DMS79 (cell line): ENCODE results near the gene CMTR2.
"Not testable (repeated sequence)": the region's sequence is repeated elsewhere in the genome, so short reads cannot be mapped to it uniquely, and the experiment has no call there.

Source experiments
- DNase-seq: peaks from one replicate; lab custom pipeline; 2025; lab: John Stamatoyannopoulos, UW

Gene CMTR2, protein sequence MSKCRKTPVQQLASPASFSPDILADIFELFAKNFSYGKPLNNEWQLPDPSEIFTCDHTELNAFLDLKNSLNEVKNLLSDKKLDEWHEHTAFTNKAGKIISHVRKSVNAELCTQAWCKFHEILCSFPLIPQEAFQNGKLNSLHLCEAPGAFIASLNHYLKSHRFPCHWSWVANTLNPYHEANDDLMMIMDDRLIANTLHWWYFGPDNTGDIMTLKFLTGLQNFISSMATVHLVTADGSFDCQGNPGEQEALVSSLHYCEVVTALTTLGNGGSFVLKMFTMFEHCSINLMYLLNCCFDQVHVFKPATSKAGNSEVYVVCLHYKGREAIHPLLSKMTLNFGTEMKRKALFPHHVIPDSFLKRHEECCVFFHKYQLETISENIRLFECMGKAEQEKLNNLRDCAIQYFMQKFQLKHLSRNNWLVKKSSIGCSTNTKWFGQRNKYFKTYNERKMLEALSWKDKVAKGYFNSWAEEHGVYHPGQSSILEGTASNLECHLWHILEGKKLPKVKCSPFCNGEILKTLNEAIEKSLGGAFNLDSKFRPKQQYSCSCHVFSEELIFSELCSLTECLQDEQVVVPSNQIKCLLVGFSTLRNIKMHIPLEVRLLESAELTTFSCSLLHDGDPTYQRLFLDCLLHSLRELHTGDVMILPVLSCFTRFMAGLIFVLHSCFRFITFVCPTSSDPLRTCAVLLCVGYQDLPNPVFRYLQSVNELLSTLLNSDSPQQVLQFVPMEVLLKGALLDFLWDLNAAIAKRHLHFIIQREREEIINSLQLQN

DNA sequence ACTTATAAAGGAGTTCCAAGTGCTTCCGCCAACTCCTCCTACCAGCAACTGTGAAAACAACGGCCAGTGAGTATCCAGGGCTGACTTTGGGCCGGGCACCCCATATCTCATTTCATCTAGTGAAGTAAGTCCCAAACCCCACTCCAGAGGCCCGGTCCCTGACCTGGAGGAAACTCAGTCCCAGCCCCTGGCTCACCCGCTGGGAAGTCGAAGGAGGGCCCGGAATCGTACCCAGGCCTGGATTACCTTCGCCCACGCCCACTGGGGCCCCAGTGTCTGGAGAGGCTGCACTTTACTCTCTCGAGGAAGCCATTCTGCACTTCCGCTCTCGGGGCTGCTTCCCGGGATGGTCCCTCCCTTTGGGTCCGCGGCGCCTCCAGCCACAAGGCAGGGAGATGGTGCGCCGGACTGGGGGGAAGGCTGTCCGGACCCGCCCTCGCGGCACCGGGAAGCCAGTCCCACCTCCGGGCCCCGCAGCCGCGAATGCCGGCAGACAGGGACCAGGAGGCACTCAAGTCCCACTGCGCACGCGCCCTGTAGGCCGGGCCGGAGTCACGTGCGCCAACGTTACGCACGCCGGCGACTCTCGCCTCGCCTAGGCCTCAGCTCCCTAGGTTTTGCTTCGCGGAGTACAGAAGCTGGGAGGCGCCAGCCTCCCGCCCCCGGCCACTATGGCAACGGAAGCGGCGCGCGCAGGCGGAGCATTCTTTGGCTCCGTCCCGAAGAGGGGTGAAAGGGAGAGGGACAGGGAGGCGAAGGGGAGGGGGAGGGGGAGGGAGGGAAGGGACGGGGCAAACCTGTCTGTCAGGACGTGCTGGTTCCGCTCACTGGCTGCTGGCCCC is at the start of gene CMTR2:
CMTR2 (minus strand) TSS at position 513 of the 842 bp plus-strand sequence. CDS start 3,482 bp downstream, outside the sequence.
- peak; percentile 80 for DNase-seq

DNA sequence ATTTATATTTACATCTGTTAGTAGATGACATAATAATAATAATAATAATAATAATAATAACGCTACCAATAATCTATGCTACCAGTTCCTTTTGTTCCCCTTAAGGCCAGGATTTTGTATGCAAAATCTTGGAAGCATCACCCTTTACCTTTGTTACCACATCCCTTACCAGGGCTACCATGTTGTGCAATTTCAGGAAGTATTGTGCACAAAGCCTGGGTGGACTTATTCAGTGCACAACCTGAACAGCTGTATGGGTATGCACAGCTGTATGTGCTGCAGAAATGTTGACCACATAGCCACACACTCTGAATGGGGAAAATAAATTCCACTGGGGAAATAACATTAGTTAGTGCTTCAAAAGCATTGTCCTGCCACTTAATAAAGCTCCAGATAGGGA is 49.4 kb upstream of the CMTR2 start:
- DNase-seq, result no peak

DNA sequence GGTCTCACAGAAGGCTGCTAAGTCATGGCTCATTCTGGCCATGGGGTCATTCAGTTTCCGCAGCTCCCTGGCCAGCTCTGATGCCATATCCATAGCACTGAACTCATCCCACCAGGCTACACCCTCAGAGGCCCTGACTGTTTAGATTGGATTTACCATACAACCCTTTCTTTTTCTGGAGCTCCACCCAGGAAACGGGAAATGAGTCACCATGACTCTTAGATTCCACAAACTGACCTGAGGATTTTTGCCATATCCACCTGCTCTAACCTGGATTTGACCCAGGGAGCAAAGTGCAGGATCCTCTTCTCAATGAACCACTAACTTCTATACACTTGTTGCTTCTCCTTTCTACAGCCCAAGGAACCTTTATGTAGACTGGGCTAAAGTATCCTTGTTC is 49.0 kb upstream of the CMTR2 start:
- DNase-seq, result no peak

DNA sequence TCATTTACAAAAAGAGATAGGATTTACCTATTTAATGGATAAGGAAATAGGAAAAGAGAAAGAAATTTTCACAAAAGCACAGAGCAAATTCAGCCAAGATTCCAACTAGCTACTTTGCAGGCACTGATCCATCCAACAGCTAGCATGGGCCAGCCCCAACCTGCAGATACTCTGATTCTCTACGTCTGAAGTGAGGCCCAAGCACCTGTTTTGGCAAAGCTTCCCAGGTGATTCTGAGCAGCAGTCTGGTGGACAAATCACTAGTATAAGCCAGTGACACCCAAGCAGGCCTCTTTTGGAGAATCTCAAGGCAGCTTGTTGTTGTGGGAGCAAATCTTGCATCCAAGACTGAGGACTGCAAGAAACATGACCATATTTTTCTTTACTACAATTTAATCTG is 48.4 kb upstream of the CMTR2 start:
- no peak for DNase-seq

DNA sequence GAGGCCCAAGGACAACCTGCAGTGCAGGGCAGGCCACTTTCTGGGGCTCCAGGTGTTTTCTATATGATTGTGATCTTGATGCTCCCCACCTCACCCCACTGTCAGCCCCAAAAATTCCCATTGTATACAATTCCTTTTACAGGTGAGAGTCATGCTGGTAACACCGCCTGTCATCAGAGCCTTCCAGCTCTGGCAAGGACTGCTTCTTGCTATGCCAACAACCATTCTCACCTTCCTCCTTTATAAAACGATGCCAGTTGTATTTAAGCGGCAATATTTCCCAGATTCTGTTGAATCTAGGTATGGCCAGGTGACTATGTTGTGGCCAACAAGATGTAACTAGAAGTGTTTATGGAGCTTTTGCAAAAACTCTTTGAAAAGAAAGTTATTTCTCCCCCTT is 38.9 kb upstream of the CMTR2 start:
- DNase-seq, result no peak

DNA sequence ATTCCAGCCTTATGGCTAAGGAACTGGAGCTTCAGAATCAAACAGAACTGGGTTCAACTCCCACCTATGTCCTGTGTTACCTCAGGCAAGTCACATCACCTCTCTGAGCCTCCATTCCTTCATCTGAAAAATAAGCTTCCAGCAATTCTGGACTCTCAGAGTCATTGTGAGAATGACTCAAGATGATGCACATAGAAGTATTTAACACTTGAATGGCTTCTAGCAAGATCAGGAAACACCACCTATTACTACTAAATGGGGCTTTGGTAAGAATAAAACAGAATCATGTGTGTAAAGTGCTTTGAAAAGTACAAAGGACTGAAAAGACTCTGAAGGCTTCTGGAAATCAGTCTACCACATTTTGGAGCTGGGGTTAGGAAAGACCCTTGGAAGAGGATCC is 38.5 kb upstream of the CMTR2 start:
- no peak for DNase-seq

DNA sequence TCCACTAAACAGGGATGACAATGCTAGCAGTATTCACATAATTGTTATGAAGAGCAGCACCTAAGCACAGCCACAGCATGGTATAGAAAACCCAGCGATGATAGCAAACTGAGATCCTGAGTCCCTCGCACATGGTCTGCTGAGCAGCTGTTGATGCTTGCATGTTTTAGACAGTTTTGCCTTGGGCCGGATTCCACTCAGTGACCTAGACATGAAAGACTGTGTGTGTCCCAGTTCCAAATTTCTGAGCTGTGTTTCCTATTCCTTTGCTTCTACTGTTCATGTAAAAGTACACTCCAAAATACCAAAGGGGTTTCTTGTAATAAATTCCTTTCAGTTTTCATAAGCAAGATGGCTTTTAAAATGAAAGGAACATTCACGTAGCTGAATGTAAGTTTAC is 30.8 kb upstream of the CMTR2 start:
- no peak for DNase-seq

DNA sequence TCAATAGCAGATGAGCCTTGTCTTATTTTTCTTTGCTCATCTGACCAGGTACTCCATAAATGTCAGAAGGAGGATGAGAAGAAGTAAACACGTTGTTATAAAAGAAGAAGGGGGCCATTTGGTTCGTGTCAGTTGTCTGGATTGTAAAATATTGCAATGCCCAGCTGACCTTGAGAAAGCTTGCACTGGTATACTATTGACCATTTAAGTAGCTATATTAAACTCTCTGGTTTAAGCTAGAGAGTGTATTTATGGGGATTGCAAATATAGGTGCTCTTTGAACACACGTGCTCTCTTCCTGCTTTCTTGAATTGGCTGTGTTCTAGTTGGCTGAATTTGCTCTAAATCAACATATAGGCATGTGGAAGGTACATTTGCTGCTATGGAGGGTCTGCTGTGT is 26.1 kb upstream of the CMTR2 start:
- DNase-seq, result no peak

DNA sequence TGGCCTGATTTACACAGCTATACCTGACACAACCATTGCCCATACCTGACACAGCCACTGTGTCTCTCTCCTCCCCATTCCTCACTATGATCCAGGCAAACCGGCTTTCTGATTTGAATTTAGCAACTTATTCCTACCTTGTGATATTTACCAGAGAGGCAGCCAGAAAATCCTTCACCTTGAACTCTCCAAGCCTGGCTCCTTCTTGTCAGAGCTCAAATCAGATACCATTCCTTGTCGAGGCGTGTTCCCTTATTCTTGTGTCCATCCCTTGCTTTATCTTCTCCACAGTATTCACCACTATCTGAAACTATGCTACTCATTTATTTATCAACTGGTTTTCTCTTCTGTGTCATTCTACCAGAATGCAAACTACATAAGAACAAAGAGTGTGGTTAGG is 24.4 kb upstream of the CMTR2 start:
- not testable (repeated sequence) for DNase-seq

DNA sequence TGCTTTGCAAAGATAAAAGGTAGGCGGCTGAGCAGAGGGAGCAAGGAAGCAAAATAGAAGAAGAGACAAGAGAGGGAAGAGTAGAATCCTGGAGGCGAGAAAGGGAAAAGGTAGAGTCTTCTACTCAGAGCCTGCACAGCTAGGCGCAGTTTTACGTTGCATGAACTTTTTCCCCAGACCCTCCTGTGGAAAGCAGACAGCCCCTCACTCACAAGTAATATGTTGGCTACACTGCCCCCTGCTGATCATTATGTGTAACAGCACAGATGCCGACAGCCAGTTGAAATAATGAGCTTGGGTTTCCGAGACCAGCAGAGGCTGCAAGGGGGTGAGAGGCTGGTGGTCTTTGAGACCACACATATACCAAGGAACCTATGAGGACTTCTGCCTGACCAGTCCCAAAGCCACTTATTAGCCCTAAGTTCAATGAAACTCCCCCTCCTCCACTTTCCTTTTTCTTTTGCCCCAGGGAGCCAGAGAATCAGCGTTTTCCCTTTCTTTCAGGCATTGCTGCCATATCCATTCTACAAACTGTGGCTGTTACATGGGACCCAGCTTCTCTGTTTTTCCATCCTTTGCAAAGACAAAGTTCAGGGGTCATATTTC is 22.5 kb upstream of the CMTR2 start:
- no peak for DNase-seq

DNA sequence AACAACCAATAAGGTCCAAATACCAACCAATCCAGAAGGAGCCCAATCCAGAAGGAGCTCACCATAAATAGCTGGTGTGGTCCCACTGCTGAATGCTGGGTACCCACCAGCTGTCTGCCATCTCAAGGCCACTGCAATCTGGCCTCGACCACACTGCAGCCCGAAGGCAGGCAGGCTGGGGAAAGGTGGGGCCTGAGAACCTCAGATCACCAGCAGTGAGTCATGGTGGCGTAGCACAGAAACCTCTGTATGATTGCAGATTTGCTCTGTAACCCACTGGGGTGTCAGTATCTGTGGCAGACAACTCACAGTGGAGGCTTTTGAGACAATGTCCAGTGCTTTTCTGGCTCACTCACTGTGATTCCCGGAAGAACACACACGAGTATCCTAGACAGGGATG is 14.7 kb upstream of the CMTR2 start:
- DNase-seq, result no peak

DNA sequence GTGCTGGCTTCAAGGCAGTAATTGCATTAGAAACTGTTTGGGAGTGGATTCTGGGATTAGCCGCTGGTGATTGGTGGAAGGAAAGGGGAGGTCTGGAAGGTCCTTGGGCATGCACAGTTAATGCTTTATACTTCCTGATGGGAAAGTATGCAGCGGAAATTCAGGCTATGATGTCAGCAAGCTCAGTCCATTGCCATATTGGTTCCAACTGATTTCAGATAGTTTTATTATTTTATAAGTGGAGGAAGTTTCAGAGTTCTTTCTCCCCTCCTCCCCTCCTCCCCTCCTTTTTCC is 8.1 kb upstream of the CMTR2 start:
- DNase-seq, result no peak

DNA sequence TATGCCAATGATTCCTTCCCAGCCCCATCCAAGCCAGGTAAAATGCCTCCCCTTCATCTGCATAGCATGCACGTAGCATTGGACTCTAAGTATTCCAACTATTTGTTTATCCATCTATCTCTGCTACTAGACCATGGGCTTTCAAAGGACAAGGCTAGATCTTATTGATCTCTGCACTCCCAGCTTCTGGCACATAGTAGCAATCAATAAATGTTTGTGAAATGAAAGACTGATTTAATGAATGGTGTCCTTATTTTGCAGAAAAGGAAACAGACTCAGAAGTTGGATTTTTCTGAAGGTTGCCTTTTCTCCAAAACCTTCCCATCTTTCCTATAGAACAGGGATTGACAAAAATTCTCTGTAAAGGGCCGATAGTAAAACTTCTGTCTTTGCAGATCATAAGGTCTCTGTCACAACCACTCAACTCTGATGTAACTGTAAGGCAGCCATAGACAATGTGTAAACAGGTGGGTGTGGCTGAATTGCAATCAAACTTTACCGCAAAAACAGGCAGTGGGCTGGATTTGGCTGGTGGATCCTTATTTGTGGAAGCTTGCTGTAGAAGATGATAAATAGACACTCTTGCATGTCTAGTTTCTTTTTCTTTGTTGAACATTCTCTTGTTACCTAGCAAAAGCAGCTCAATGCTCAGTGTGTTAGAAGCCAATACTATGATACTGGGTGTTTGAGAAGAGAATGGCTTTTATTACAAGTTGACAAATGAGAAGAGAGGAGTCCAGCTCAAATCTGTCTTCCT is 7.6 kb upstream of the CMTR2 start:
- no peak for DNase-seq

DNA sequence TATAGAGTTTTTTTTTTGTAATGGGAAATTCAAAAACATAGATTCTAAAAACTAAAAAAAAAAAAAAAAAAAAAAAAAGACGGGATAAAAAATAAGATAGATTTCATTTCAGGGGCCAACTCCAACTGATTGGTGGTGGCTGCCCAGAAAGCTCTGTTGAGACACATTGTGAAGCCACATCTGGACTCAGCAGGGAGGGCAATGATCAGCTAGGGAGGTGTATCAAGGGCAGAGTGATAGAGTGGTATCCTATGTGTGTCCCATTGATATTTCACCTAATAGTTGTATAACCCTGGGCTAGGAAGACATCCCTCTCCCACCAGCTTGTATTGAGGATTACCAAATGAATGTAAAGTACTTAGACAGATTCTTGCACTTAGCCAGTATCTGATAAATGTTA is 6.7 kb upstream of the CMTR2 start:
- no peak for DNase-seq

DNA sequence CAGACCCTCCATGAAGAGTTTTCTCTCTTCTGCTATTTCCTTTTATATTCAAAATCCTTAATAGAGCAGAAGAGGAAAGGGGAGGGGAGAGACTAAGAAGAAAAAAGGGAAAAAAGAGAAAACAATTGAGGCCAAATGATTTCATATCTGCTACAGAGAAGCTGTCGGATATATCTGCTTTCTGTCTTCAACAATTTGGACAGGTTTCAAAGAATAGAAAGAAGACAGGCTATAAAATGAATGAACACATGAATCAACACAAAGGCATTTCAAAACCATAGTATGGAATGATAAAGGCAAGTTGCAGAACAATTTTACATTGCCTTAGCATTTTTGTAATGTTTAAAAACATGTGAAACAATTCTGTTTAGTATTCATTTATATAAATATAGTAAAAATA is 4.7 kb upstream of the CMTR2 start:
- DNase-seq, result no peak

DNA sequence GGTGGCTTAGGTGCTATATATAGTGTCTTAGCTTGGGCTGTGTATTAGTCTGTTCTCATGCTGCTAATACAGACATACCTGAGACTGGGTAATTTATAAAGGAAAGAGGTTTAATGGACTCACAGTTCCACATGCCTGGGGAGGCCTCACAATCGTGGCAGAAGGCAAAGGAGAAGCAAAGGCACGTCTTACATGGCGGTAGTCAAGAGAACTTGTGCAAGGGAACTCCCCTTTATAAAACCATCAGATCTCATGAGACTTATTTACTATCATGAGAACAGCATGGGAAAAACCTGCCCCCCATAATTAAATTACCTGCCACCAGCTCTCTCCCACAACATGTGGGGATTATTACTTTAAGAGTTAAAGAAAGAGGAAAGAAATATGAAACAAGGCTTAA is 2.9 kb upstream of the CMTR2 start:
- DNase-seq, result not testable (repeated sequence)

DNA sequence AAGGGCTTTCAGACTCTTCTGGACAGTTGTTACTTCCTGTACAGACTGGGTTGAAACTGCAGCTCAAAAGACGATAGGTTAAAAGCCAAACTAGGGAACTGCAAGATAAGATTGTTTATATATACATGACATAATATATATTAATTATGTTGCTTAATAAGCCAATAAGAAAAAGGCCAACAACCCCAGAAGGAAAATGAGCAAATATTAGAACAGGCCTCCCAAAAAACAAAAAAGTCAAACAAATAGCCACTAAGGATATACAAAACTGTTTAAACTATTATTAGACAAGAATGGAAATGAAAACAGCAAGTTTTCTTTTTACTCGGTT is 495 bp upstream of the CMTR2 start:
- DNase-seq, result no peak

DNA sequence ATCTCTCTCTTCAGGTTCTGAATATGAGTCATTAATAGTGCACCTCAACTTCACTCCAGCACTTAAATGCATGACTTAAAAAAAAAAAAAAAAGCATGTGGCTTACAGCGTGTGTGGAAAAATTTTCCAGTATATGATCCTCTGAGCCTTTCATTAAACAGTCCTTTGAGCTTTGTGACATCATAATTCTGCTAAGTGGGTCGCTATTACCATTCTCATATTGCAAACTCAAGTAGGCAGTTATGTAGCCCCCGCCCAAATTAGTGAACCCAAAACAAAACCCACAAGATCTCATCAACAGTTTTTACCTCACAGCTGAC is 672 bp downstream of the CMTR2 start:
- DNase-seq, result peak; percentile 4

DNA sequence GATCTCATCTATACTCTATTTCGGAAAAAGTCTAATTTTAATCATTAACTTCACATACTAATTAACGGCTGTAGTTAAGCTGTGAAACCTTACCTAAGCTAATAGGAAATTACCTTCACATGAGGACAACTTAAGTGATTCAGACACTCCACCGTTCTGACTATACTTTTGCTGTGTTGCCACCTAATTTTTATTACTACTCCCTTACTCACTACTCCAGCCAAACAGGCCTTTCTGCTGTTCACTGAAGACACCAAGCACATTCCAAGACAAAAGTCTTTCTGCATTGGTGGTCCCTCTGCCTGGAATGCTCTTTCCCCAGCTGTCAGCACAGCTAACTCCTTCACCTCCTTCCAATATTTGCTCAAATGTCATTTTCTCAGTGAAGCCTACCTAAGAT is 1.3 kb downstream of the CMTR2 start:
- DNase-seq, result no peak

DNA sequence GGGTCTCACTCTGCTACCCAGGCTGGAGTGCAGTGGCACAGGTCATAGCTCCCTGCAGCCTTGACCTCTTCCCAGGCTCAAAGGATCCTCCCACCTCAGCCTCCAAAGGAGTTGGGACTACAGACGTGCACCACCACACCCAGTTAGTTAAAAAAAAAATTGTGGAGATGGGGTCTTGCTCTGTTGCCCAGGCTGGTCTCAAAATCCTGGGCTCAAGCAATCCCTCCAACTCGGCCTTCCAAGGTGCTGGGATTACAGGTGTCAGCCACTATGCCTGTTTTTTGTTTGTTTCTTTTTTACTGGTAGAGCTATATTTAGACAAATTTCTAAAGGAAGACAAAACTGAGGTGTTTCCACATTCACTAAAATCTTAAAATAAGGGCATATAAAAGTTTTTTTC is 1.7 kb downstream of the CMTR2 start:
- DNase-seq, result no peak

DNA sequence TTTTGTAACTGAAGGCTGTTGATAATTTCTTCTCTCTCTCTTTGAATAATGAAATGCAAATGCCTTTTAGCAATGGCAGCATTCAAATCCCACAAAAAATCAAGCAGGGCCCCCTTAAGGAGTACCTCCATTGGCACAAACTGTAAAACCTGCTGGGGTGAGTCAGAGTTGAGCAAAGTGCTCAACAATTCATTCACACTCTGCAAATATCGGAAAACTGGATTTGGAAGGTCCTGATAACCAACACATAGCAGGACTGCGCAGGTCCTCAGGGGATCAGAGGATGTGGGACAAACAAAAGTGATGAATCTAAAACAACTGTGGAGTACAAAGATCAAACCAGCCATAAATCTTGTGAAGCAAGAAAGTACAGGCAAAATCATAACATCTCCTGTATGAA is 5.6 kb downstream of the CMTR2 start:
- DNase-seq, result no peak

DNA sequence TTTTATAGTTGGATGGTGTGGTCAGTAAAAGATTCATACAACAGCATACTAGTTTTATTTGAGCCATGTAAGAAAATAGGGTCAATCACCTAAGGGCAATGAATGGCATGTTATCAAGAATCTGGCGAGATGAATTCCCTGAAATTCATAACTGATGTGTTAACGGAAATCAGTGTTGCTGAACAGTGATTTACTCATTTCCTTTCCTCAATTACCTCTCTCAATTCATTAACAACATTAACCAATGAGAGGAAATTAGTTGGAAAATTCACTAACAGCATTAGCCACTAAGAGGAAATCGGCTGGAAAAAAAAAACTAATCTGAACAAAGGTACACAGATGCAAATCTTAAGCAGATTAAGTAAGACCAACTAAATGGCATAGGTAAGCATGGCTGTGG is 6.3 kb downstream of the CMTR2 start:
- no peak for DNase-seq
